Stimulated activated CD4-positive, alpha-beta T cell treated with anti-CD3 and anti-CD28 coated beads, Interleukin-1b, Interleukin-23, amount 100 ng/mL, for 24 hours (primary cell): ENCODE results near the gene RAB40C.

ENCODE experiments used
- DNase-seq, 4 experiments: peaks; one replicate each; pipeline ENCODE4 v3.0.0-alpha.2; 2020; ENCODE audit warnings: low read depth in 4 of 4, low spot score in 1 of 4

Gene RAB40C

GRCh38 chr16:630249-630814 is 40.5 kb downstream of the RAB40C start:
- DNase-seq, result no peak

- DNase-seq, result no peak
These were observed 41.0 kb downstream of the RAB40C start, which contains the start of gene WFIKKN1 for GRCh38 chr16:630815-631405. TSS of gene WFIKKN1 (plus strand) at chr16:630985. CDS start at chr16:631254, 269 bp downstream.

DNA sequence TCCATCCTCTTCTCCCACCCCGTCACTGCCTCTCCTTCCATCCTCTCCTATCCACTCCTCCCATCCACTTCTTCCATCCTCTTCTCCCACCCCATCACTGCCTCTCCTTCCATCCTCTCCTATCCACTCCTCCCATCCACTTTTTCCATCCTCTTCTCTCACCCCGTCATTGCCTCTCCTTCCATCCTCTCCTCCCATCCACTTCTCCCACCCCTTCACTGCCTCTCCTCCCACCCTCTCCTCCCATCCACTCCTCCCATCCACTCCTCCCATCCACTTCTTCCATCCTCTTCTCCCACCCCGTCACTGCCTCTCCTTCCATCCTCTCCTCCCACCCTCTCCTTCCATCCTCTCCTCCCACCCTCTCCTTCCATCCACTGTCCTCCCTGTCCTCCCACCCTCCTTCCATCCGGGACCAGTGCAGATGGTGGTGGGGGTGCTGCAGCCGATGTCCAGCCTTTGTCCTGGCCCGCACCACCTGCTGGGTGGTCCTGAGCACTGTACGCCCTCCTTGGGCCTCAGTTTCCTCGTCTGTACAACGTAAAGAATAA is 42.0 kb downstream of the RAB40C start:
- no peak for DNase-seq

- DNase-seq, result no peak
These were observed 42.8 kb downstream of the RAB40C start for GRCh38 chr16:632486-633335.

GRCh38 chr16:633336-634050 is 43.6 kb downstream of the RAB40C start:
- no peak for DNase-seq

DNA sequence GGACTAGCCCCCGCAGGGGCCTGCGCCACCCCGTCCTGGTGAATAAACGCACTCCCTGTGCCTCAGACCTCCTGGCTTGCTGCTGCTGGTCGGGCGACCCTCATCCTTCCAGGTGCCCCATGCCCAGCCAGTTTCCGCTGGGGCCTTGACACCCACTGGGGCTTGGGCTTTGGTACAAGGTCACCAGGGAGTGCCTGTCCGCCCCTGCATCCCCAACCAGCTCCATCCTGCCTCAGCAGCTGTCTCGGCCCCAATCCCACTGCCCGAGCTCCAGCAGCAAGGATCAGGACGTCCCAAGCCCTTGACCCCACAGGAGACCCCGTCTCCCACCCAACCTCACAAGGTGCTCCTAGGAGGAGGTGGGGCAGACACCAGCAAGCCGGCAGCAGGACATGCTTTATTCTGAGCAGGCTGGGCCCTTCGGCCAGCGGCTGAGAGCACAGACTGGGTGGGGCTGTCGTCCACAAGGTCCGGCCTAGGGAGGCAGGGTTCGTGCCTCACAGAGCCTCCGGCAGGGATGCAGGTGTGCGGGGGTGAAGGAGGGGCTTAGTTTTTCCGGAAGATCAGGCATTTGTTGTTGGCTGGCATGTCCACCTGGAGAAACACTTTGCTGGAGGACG is 44.3 kb downstream of the RAB40C start:
- DNase-seq, result no peak

DNA sequence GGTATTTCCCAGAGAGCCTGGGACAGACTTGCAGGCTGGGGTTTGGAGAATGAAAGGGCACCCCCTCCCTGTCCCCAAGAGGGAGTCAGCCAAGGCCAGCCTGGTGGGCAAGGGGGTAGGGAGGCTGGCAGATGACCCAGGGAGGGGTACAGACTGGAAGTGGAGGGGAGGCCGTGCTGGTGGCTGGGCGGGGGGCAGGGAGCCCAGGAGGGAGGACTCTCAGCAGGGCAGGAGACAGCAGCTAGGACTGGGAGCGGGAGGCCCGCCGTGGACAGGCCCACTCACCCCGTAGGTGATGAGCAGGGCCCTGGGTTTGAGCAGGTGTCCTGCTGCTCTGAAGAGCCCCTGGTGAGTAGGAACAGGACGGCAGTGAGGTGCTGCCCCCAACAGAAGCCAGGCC is 45.1 kb downstream of the RAB40C start:
- no peak for DNase-seq

- no peak for DNase-seq
These were observed 45.8 kb downstream of the RAB40C start for GRCh38 chr16:635573-636205.

DNA sequence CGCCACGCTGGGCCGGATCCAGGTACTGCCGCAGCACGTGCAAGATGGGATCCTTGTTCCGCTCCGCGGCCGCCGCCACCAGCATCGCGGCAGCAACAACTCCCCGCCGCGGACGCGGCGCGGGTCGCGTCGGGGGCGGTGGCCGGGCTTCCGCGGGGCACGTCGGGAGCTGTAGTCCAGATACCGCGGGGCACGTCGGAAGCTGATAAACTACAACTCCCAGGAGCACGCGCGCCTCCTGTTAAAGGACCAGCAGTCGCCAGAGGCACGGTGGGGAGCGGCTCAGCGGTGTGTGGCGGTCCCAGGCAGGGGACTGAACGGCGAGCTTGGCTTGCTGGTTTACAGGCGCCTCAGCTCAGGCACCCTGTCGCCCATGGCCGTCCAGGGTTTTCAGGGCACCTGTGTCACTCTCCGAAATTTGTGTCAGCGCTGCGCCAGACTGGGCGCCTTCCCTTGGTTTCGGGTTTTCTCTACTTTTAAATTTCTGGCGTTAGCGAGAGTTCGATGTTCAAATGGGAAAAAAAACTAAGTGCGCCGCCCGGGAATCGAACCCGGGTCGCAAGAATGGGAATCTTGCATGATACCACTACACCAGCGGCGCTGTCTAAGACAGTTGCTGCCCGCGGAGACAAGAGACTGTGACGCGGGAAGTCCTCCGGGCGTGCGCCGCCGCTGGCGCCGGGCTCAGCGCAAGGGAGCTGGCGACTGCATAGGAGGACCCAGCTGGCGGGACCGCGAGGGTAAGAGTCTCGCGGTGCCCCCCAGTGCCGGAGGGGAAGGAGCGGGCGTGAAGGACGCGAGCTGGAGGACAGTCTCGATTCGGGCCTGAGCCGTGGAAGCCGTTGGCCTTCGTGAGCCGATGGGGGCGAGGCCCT is 46.6 kb downstream of the RAB40C start, which contains the start of gene METTL26:
METTL26 (minus strand) TSS at position 100 of the 875 bp plus-strand sequence; CDS start at position 85, 15 bp downstream.
- peak; percentile 83 to 95 (median 87) for DNase-seq

GRCh38 chr16:637081-638018 is 47.5 kb downstream of the RAB40C start:
- DNase-seq, result peak; percentile 78 to 88 (median 86)

DNA sequence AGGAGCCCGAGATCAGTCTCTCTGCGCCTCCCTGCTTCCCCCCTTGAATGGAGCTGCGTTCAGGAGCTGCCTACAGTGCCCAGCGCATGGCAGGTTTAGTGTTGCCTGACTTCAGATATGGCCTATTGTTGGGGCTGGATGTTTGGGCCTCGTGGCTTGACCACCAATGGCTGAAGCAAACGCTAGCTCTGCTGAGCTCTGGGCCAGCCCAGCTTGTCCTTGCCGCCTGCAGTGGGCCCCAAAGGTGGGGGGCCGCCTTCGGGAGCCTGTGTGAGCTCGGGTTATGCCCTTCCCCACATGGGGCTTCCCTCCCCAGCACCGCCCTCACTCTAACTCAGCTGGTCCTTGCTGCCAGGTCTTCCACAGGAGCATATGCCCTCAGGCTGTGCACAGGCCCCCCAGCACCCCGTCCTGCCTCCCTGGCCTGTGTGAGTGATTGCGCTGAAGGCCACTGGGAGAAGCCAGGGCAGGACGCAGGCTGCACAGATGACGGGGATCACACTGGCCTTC is 48.2 kb downstream of the RAB40C start:
- no peak for DNase-seq

DNA sequence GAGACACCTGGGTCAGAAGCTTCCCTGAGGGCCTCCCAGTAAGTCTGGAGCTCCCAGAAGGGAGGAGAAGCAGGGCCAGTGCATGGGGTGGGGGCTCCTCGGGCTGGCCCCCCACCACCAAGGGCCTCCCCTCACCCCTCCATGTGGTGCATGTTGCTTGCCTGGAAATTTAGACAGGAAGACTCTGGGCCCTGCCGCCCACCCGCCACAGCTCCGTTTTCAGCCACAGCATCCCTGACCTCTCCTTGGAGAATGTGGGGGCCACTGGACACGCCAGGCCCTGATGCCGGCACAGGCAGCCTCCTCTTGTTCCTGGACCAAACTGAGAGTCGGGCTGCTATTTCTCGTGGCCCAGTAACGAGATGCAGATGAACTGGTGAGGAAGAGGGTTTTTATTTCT is 49.0 kb downstream of the RAB40C start:
- no peak for DNase-seq

- no peak for DNase-seq
These were observed 50.7 kb downstream of the RAB40C start for GRCh38 chr16:640614-641013.

DNA sequence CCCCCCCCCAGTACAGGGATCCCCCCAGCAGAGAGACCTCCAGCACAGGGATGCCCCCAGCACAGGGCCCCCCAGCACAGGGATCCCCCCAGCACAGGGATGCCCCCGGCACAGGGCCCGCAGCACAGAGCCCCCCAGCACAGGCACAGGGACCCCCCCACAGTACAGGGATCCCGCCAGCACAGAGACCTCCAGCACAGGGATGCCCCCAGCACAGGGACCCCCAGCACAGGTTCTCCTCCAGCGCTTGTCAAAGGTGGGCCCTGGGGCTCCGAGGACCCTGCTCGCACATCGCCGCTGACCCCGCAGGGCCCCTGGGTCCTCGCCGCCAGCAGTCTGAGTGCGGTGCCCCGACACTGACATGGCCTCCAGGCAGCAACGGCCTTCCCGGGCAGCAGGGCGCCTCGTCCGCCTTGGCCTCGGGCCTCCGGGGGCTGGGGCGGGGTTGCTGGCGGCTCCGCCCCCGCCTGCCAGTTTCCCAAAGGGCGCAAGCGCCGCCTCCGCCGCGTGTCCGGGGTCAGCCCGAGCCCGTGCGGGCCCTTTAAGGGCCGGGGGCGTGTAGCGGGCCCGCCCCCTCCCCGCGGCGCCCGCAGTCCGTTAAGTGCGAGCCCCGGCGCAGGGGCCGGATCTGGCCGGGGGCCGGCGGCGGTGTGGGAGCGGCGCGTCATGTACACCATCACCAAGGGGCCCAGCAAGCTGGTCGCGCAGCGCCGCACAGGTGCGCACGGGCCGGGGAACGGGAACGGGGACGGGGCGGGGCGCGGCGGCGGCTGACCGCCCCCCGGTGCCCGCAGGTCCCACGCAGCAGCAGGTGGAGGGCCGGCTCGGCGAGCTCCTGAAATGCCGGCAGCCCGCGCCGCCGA is 51.7 kb downstream of the RAB40C start, which contains the start of gene MCRIP2:
MCRIP2 (plus strand) TSS at position 503 of the 863 bp plus-strand sequence; CDS start at position 667, 164 bp downstream.
- peak in 2 of 4 experiments; percentile 61 to 78 for DNase-seq

DNA sequence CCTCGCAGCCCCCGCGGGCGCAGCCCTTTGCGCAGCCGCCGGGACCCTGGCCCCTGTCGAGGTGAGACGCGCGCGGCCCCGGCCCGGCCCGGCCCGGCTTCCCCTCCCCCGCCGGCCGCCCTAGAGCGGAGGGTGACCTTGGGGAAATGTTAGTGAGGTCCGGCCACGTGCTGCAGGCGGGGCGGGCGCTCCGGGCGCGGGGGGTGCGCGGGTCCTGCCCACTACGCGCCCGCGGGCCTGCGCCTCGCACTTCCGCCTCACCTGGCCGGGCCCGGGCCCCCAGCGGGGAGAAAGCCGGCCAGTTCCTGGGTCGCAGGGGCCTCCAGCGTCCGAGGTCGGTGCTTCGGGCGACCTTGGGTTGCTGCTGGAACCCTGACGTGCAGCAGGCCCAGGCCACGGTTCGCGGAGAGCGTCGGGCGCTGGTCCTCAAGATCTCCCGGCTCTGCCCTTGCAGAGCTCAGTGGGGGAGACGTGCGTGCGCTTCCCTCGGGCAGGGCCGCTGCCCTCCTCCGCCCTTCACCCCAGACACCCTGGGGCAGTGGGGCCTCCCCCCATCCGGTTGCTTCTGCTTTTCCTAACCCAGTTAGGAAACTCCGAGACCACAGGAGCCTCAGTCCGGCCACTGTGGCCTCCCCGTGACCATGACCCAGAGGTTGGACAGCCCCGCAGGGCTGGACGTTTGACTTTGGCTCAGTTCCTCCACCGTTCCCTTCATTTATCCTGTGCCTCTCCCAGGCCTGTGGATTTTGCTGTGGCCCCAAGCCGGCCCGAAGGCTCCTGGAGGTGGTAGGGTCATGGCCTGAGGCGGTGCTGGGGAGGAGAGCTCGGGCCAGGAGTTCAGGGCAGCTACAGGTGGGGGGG is 52.6 kb downstream of the RAB40C start:
- DNase-seq, result peak in 1 of 4 experiments; percentile 34

GRCh38 chr16:643050-643368 is 53.1 kb downstream of the RAB40C start:
- no peak for DNase-seq
